K562 (cell line): ENCODE measurements around the gene FOXN1. TPM values are rescaled to one million over a fixed set of nuclear protein-coding genes. Genes with fewer than 3 reads are reported as not detected.
A peak's percentile ranks its signal among the peaks of the same experiment; 100 is the strongest.

Source experiments
- BRD9 ChIP-seq: fragments of 450-650 bp; IDR thresholded peaks from 2 replicates; pipeline ENCODE4 v1.6.1; 2018; ENCODE audit warnings: low read depth; ENCODE audit not compliant: partially characterized antibody
- CREBBP ChIP-seq: IDR thresholded peaks from one replicate; pipeline ENCODE4 v1.6.1; 2012; ENCODE audit warnings: low read depth, mild to moderate bottlenecking, control low read depth, inconsistent platforms, low read length
- DACH1 ChIP-seq: fragments of 450-650 bp; IDR thresholded peaks from 2 replicates; pipeline ENCODE4 v1.6.1; 2018; ENCODE audit not compliant: partially characterized antibody
- DDX20 ChIP-seq: fragments of 450-650 bp; IDR thresholded peaks from 2 replicates; pipeline ENCODE4 v1.6.1; 2016; ENCODE audit warnings: missing genetic modification characterization, low read depth, mild to moderate bottlenecking, missing compliant biosample characterization, moderate library complexity
- DPF2 ChIP-seq: fragments of 450-650 bp; IDR thresholded peaks from 2 replicates; pipeline ENCODE4 v1.6.1; 2016
- ETV1 ChIP-seq: fragments of 450-650 bp; conservative IDR thresholded peaks from 2 replicates; pipeline ENCODE4 v1.6.1; 2016; ENCODE audit warnings: missing genetic modification characterization, control low read depth, low read depth, missing compliant biosample characterization
- MIER1 ChIP-seq: fragments of 450-650 bp; IDR thresholded peaks from 2 replicates; pipeline ENCODE4 v1.6.1; 2016; ENCODE audit warnings: antibody characterized with exemption, mild to moderate bottlenecking, low read depth
- NCOA1 ChIP-seq: fragments of 450-650 bp; IDR thresholded peaks from 2 replicates; pipeline ENCODE4 v1.6.1; 2016; ENCODE audit warnings: low read depth
- NCOA2 ChIP-seq, 2 experiments: fragments of 450-650 bp; IDR thresholded peaks; 2 replicates each; pipeline ENCODE4 v1.6.1; 2018; ENCODE audit warnings: mild to moderate bottlenecking in 2 of 2, moderate library complexity in 1 of 2; ENCODE audit not compliant: partially characterized antibody in 2 of 2
- NR4A1 ChIP-seq, 2 experiments: fragments of 250-450 bp in 1 of 2; fragments of 450-650 bp in 1 of 2; sonication (Bioruptor Pico) in 1 of 2; IDR thresholded peaks; 2 replicates each; pipeline versions ENCODE4 v1.4.0 to v1.6.1; 2016 to 2020; ENCODE audit warnings: mild to moderate bottlenecking in 2 of 2, missing compliant biosample characterization in 1 of 2, missing genetic modification characterization in 1 of 2, moderate library complexity in 1 of 2
- RCOR1 ChIP-seq, 2 experiments: IDR thresholded peaks; 2 replicates each; pipeline ENCODE4 v1.6.1; 2012; ENCODE audit warnings: low read depth in 2 of 2, low read length in 2 of 2, borderline replicate concordance in 1 of 2, improper control_type of control experiment in 1 of 2
- SMARCA4 ChIP-seq: fragments of 450-650 bp; IDR thresholded peaks from 2 replicates; pipeline ENCODE4 v1.6.1; 2016
- SMARCA5 ChIP-seq: fragments of 450-650 bp; IDR thresholded peaks from 2 replicates; pipeline ENCODE4 v1.6.1; 2016
- ZNF146 ChIP-seq: IDR thresholded peaks from one replicate; pipeline ENCODE4 v1.6.1; 2018; ENCODE audit warnings: missing compliant biosample characterization; ENCODE audit not compliant: unreplicated experiment
- ZNF408 ChIP-seq: fragments of 250-450 bp; sonication (Bioruptor Pico); IDR thresholded peaks from 2 replicates; pipeline ENCODE4 v1.4.0; 2020; ENCODE audit warnings: low read depth, mild to moderate bottlenecking, moderate library complexity
- ZNF644 ChIP-seq: fragments of 200-800 bp; sonication (Bioruptor generic); IDR thresholded peaks from 2 replicates; pipeline ENCODE4 v1.6.1; 2016; ENCODE audit warnings: low read depth, missing genetic modification characterization, missing compliant biosample characterization
- ZNF77 ChIP-seq: fragments of 250-450 bp; sonication (Bioruptor Pico); IDR thresholded peaks from 2 replicates; pipeline ENCODE4 v1.5.0; 2020
- polyA plus RNA-seq, 8 experiments: library from polyadenylated mRNA; depleted of rRNA in 4 of 8; stranded (reverse) in 5 of 8; unstranded in 3 of 8; fragments of >200 nt; fragmentation: Nextera tagmentation in 2 of 8; fragmentation: Illumina TruSeq in 1 of 8; extraction: Ambion mirVana in 2 of 8; extraction: Trizol in 1 of 8; gene quantifications; 2 replicates each; pipeline versions ENCODE4 v1.2.1 to v1.2.3, GENCODE V29; 2011 to 2014; ENCODE audit warnings: inconsistent platforms in 1 of 8, missing spikeins in 1 of 8
- total RNA-seq, 7 experiments: library from RNA; depleted of rRNA in 6 of 7; stranded (reverse); fragments of >200 nt in 6 of 7; fragmentation: Illumina TruSeq in 2 of 7; extraction: Trizol in 2 of 7; gene quantifications; 2 replicates each; pipeline versions ENCODE4 v1.2.1 to v1.2.3, GENCODE V29; 2011 to 2021; ENCODE audit warnings: low replicate concordance in 1 of 7
- TF ChIP-seq, protein P1 (sequence below), 3 experiments: IDR thresholded peaks in 2 of 3; conservative IDR thresholded peaks in 1 of 3; 2 replicates each; pipeline ENCODE4 v1.5.1; 2011 to 2012; ENCODE audit warnings: low read length in 3 of 3, mild to moderate bottlenecking in 3 of 3, control low read depth in 2 of 3, improper control_type of control experiment in 1 of 3, inconsistent platforms in 1 of 3, low read depth in 1 of 3, mixed read lengths in 1 of 3, moderate library complexity in 1 of 3; ENCODE audit not compliant: insufficient read depth in 2 of 3
- TF ChIP-seq, protein P2 (sequence below): IDR thresholded peaks from 2 replicates; pipeline ENCODE4 v1.6.1; 2014; ENCODE audit warnings: antibody characterized with exemption
- TF ChIP-seq, protein P3 (sequence below): sonication (generic); formaldehyde crosslinking; IDR thresholded peaks from 2 replicates; pipeline ENCODE4 v1.9.0; 2022; ENCODE audit warnings: mild to moderate bottlenecking, missing genetic modification reagents
- TF ChIP-seq, protein P4 (sequence below): sonication (generic); formaldehyde crosslinking; IDR thresholded peaks from 2 replicates; pipeline ENCODE4 v1.8.1; 2023; ENCODE audit warnings: mild to moderate bottlenecking, missing genetic modification reagents
- TF ChIP-seq, protein P5 (sequence below): fragments of 450-650 bp; IDR thresholded peaks from 2 replicates; pipeline ENCODE4 v1.6.1; 2016

FOXN1 gene
- total and polyA plus RNA-seq, 9 of the 15 experiments (the other 6 are each of a cell fraction or from before 2014, with no cell fraction given): not detected

DNA sequence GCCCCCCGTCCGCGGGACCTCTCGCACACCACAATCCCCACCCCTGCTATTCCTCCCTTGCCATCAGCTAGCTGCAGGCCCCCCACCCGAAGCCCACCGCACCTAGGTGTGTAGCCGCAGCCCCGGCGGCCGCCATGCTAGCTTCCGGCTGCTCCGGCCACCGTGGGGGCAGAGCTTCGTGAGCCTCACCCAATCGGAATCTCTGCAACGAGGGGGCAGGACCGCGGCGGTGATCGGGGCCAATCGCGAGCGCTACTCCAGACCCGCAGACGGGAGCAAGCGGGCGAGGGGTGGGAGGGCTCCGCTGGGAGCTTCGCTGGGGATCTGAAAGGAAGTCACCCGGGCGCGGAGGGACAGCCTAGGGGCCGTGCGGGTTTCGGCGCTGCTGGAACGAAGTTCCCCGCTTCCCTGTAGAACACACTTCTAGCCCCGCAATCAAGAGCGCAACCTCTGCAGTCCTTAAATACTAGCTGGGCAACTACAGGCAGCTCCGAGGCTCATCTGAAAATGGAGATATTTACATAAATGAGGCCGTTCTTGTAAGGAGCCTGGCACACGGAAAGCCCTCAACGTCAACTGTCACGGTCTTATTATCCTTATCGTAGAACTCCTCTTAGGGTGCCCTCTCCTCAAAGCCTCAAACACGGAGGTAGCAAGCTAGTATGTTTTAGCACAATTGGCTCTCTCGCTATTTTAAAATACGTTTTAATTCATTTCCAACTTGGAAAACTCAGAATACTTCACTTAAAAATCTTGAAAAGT, 65.4 kb downstream of the FOXN1 start, which contains the start of gene PIGS (continued):
- TF ChIP-seq NCOA1 (peak; percentile 73; the same call in 1 of the 2 replicates), RCOR1 (IDR thresholded peaks at IDR 0.05; ENCODE audit: borderline replicate concordance in 1 of 2, low read depth in 2 of 2, low read length in 2 of 2) (peak in 1 of 2 experiments; percentile 46; a peak in 1 of 4 replicates), ZNF644 (tag) (no peak), MIER1 (no peak), DACH1 (no peak), ZNF408 (no peak), NR4A1 (CRISPR knock-in tag; IDR thresholded peaks at IDR 0.05) (no peak), NR4A1 (tag; IDR thresholded peaks at IDR 0.05) (0 out of 2 replicates have a peak, but pooled peaks have one; percentile 19), ETV1 (tag) (no peak; the same call in 1 of the 2 replicates), SMARCA4 (no peak), NCOA2 (IDR thresholded peaks at IDR 0.05; ENCODE audit: partially characterized antibody in 2 of 2) (no peak), ZNF146 (no peak), DDX20 (no peak), DPF2 (peak; percentile 6; the same call in 1 of the 2 replicates), CREBBP (no peak), ZNF77 (no peak), BRD9 (no peak), SMARCA5 (no peak)
- TF ChIP-seq, protein P1, sequence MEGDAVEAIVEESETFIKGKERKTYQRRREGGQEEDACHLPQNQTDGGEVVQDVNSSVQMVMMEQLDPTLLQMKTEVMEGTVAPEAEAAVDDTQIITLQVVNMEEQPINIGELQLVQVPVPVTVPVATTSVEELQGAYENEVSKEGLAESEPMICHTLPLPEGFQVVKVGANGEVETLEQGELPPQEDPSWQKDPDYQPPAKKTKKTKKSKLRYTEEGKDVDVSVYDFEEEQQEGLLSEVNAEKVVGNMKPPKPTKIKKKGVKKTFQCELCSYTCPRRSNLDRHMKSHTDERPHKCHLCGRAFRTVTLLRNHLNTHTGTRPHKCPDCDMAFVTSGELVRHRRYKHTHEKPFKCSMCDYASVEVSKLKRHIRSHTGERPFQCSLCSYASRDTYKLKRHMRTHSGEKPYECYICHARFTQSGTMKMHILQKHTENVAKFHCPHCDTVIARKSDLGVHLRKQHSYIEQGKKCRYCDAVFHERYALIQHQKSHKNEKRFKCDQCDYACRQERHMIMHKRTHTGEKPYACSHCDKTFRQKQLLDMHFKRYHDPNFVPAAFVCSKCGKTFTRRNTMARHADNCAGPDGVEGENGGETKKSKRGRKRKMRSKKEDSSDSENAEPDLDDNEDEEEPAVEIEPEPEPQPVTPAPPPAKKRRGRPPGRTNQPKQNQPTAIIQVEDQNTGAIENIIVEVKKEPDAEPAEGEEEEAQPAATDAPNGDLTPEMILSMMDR (IDR thresholded peaks at IDR 0.05 in 2 of 3, conservative IDR thresholded peaks at IDR 0.05 in 1 of 3; ENCODE audit: insufficient read depth in 2 of 3, low read depth in 1 of 3, low read length in 3 of 3): no peak
- TF ChIP-seq, protein P2, sequence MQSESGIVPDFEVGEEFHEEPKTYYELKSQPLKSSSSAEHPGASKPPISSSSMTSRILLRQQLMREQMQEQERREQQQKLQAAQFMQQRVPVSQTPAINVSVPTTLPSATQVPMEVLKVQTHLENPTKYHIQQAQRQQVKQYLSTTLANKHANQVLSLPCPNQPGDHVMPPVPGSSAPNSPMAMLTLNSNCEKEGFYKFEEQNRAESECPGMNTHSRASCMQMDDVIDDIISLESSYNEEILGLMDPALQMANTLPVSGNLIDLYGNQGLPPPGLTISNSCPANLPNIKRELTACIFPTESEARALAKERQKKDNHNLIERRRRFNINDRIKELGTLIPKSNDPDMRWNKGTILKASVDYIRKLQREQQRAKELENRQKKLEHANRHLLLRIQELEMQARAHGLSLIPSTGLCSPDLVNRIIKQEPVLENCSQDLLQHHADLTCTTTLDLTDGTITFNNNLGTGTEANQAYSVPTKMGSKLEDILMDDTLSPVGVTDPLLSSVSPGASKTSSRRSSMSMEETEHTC: no peak
- TF ChIP-seq, protein P3, sequence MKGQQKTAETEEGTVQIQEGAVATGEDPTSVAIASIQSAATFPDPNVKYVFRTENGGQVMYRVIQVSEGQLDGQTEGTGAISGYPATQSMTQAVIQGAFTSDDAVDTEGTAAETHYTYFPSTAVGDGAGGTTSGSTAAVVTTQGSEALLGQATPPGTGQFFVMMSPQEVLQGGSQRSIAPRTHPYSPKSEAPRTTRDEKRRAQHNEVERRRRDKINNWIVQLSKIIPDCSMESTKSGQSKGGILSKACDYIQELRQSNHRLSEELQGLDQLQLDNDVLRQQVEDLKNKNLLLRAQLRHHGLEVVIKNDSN (CRISPR knock-in tag): no peak
- TF ChIP-seq, protein P4, sequence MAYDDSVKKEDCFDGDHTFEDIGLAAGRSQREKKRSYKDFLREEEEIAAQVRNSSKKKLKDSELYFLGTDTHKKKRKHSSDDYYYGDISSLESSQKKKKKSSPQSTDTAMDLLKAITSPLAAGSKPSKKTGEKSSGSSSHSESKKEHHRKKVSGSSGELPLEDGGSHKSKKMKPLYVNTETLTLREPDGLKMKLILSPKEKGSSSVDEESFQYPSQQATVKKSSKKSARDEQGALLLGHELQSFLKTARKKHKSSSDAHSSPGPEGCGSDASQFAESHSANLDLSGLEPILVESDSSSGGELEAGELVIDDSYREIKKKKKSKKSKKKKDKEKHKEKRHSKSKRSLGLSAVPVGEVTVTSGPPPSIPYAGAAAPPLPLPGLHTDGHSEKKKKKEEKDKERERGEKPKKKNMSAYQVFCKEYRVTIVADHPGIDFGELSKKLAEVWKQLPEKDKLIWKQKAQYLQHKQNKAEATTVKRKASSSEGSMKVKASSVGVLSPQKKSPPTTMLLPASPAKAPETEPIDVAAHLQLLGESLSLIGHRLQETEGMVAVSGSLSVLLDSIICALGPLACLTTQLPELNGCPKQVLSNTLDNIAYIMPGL (CRISPR knock-in tag): peak; percentile 70; the same call in 1 of the 2 replicates
- TF ChIP-seq, protein P5, sequence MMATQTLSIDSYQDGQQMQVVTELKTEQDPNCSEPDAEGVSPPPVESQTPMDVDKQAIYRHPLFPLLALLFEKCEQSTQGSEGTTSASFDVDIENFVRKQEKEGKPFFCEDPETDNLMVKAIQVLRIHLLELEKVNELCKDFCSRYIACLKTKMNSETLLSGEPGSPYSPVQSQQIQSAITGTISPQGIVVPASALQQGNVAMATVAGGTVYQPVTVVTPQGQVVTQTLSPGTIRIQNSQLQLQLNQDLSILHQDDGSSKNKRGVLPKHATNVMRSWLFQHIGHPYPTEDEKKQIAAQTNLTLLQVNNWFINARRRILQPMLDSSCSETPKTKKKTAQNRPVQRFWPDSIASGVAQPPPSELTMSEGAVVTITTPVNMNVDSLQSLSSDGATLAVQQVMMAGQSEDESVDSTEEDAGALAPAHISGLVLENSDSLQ: peak; percentile 52
